Inflammatory macrophage treated with lipopolysaccharide for 4 hours (primary cell): ENCODE data around the gene SCUBE1.

Source experiments
- DNase-seq: peaks from one replicate; pipeline ENCODE4 v3.0.0-alpha.2; 2020

Gene SCUBE1

DNA sequence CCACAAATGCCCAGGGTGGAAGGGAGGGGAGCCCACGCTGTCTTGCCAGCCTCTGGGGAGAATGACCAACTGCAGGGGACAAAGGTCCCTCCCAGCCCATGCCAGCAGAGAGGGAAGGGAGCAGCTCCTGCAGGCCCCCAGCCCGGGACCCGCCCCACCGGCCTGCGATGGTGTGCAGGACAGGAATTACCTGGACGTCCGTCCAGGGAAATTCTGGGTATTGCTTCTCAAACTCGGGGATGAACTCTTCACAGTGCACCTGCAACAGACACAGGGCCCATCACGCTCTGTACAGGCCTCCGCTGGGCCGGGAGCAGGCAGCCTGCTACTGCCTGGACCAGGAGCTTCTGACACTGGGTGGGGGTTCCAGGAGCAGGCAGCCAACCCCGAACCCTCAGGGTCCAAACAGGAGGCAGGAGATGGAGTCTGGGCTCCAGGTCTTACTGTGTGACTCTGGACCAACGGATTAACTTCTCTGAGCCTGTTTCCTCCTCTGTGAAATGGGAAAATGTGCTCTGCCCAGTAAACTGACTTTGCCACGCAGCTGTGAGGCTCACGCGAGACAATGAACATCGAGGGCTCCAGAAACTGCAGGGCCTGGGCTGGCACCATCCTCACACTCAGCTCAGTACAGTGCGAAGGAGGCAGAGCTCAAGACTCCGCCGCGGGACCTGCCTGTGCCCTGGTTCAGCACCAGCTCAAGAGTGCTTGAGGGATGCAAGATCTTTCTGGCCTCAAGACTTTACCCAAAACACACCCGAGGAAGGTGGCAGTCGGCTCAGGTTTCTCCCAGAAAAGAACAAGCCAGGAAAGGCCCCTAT, 173.7 kb downstream of the SCUBE1 start:
- no peak for DNase-seq

DNA sequence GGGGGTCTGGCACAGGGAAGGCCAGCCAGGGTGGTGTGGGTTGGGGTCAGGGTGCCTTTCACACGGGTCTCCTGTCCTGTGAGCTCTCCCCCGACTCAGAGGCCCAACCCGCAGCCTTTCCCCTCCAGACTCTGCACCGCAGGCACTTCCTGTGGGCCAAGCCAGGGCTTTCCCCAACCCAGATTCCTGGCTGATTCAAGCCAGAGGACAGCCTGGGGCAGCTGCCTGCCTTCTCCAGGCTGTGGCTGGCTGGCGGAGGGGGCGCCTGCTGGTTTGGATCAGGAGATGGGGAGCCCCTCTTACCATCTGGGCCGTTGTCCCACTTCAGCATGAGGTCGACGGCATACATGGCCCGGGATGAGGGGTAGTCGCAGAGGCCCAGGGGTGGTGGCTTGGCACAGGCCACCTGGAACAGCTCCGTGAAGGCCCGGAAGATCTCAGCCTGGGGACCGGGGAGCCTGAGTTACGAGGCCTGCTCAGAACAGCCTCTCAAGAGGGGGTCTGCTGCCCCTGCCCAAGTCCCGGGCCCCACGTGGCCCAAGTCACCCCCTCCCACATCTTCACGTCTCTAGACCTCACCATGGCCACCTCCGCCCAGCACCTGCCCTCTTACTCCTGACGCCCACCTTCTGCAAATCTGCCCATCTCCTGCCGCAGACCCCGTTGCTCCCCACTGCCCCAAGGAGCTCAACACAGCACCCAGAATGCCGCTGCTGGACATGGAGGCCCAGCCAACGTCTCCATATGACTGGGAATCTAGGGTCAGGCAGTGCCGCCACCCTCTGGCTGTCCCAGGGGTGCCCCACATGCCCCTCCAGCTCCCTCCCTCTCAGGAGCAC, 174.5 kb downstream of the SCUBE1 start:
- DNase-seq: no peak

DNA sequence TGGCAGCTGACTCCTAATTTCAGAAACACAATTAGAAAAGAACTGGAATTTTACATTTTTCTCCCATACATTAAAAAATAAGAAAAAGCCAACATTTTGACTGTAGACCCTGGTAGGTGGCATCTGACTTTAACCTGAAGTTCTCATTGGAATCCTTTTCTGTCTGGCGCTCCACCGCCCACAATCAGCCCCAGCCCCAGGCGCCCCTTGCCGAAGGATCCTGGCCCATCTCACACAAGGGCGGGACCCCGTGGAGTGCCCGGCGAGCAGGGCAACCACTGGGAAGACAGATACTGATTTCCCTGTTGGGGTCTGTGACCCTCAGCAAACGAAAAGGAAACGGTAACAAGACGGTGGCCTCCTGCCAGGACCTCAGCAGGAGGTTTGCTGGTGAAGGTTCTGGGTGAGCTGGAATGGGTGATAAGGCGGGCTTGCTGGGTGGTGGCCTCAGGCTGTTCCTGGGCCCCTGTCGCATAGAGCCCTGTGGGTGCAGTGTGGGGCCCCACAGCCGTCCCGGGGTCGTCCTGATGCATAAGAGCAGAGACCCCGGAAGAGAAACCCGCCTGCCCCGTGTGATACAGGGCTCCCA, 176.1 kb downstream of the SCUBE1 start:
- DNase-seq: no peak

DNA sequence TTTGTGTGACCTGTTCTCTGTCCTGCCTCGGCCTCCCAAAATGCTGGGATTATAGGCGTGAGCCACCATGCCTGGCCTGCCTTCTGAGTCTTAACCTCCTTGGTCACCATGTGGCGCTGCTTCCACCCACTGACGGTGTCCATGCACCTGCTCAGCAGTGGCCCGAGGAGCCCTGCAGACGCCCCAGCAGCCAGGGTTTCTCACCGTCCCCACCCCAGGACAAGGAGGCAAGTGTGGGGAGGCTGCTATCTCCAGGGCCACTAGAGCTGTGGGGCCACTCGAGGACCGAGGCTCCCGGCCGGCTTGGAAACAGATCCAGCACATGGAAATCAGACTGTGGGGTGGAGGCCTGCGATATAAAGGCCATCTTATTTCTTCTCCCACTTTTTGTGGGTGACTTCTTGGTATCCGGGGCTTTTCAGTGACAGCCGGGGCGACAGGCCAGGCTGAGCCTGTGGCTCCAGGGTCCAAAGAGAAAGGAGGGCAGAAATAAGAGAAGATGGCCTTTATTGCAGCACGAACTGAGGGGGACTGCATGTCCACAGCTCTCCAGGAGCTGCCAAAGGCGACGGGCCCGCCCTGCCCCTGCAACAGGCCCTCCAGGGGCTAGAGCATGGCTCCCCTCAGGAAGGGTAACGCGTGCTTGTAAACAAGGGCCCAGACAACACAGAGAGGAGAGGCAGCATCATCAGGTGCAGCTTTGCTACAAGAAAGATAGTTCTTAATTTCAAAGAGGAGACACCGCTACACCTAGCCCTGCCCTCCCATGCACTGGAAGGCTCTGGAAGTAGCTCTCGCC, 176.8 kb downstream of the SCUBE1 start:
- DNase-seq: no peak

DNA sequence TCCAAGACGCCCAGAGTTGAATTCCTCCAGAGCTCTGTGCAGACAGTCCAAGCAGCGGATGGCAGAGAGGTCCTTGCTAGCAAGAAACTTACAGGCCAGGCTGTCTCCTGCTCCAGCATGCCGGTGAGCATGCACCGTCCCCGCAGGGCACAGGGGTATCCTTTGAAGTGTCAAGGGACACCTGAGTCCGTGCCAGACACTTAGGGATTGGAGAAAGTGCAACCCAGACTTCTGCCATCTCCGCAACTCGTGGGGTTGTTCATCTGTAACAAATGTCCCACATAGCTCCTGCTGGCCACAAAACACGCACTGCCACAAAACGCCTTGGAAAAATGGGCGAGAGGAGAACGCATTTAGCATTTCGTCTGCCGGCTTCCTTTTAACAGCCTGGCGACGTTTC, 178.5 kb downstream of the SCUBE1 start:
- no peak for DNase-seq

DNA sequence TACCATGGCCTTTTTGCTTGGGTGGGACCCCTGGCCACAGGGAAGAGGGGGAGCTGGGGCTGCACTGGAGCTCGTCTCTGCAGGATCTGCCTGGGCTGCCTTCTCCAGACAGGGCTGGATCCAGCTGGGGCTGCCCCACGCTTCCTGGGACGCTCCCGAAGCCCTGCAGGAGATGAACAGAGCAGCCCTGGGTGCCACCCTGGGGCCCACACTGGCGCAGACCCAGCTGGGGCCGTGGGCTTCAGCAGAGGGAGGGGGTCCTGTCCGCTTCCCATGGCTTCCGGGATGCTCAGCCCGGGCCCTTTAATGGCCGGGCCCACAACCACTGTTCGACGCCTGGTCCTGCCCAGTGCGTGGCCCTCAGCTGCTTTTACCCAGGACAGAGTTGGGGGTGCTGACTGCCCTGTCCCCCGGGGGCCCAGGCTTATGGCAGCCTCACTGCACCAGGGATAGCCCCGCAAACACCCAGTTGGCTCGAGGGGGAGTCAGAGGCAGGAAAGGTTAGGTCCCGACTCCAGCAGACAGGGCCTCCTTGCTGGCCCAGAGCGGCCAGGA, 179.9 kb downstream of the SCUBE1 start:
- DNase-seq: no peak

DNA sequence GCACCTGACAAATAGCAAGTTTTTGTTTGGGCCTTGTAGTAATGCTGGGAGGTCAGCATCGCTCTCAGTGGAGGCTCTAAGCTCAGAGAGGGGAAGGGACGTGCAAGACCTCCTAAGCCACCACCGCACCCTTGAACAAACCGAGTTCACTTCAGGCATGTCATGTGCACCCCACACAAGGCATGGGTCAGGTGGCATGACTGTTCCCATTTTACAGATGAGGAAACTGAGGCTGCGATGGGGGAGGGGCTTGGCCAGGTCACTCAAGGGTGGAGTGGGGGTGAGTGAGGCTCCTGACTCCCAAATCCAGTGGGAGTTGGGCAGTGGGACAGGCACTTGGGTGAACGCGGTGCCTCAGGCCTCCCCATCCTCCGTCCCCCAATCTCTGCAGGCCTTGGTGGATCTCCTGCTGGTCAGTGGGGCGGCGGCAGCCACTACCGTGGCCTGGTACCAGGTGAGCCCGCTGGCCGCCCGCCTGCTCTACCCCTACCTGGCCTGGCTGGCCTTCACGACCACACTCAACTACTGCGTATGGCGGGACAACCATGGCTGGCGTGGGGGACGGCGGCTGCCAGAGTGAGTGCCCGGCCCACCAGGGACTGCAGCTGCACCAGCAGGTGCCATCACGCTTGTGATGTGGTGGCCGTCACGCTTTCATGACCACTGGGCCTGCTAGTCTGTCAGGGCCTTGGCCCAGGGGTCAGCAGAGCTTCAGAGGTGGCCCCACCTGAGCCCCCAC, 180.6 kb downstream of the SCUBE1 start:
- DNase-seq: no peak

DNA sequence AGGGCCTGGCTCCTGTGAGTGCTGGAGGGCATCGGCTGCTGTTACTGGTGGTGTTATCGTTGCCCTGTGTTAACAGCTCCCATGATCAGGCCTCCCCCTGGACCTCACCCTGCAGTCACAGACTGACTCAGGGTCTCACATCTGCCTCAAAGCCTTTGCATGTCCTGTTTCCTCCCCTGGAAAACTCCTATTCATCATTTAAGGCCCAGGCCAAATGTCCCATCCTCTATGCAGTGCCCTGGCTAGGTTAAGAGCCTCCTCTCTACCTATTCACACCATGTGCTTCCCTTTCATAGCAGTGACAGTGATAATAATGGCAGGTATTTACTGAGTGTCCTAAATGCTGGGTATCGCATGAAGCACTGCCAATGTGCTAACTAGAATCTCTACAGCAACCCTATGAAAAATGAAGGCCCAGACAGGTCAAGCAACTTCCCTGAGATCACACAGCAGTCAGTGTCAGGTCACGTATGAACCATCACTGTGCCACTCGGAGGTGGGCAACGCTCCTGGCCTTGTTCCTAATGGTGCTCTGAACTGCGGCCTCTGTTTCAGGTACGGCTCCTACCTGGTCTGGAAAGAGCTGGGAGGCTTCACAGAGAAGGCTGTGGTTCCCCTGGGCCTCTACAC, 182.6 kb downstream of the SCUBE1 start:
- no peak for DNase-seq

DNA sequence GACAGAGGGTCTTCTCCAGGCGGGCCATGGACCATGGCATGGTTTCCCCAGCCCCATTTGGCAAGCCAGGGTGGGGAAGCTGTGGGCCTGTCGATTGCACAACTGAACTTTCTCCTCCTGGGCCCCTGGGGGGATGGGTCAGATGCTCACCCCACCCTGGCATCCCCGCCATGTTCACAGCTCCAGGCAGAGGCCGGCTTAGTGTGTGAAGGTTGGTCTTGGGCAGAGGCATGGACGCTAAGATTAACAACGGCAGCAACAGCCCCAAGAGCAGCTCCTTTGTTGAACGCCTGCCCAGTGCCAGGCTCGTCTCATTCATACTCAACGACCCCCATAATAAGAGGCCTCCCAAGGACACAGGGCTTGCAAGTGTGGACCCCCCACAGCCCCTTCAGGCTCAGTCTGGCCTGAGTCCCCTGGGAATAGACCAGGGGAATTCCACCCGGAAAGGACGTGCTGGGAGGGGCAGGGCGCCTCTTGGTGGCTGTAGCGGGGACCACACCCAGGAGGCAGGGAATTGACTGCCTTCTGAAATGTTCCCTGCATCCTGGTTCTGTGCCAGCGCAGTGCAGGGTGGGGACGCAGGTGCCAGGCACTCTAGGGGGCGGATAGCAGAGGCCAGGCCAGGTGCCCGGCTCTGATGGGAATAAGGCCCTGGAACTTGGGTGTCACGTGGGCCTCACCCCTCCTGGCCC, 183.5 kb downstream of the SCUBE1 start:
- DNase-seq: no peak

DNA sequence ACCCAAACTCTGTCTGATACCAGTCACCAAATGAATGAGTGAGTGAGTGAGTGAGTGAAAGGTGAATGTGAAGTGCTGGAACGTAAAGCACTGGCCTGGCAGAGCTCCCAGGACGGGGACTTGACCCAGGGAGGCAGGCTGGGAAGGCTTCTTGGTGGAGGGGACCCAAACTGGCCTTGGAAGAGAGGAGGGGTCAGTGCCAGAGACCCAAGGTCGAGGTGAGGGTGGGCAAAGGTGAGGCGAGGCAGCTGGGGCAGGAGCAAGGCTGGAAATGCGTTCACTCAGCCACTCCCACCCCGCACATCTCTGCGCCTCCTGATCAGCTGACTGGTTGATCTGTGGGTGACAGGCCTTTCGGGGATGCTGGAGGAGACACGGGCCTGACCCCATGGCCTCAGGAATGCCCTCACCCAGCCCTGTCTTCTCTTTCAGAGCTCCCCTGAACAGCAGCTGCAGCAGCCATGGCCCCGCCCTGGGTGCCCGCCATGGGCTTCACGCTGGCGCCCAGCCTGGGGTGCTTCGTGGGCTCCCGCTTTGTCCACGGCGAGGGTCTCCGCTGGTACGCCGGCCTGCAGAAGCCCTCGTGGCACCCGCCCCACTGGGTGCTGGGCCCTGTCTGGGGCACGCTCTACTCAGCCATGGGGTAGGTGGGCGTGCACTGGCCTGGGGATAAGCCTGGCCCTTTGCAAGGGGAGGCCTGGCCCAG, 184.2 kb downstream of the SCUBE1 start:
- DNase-seq: no peak

DNA sequence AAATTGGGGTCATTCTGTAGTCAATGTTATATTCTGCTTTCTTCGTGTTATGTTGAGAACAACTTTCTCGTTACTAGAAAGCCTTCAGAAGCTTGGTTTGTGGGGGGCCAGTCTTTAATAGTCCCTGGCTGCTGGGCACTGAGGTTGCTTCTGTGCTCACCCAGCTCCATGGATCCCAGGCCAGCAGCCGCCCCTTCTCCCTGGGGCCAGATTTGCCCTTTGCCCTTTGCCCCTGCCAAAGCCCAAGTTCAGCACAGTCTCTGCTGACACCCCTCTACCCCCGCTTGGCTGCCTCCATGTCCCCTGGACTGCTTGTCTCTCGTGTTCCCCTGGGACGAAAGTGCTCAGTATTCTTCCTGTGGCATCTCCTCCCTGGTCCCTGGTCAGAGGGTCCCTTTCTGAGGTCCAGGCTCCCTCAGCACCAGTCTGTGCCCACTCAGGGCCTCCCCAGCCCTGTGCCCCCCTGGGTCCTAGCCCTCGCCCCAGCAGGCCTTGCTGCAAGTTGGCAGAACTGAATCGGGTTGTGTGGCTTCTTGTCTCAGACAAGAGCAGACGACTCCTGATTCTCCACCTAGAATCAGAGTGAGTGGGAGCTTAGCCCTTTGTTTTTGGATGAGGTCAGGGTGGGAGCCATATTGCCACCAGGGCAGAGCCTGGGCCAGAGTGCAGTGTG, 185.2 kb downstream of the SCUBE1 start:
- no peak for DNase-seq

DNA sequence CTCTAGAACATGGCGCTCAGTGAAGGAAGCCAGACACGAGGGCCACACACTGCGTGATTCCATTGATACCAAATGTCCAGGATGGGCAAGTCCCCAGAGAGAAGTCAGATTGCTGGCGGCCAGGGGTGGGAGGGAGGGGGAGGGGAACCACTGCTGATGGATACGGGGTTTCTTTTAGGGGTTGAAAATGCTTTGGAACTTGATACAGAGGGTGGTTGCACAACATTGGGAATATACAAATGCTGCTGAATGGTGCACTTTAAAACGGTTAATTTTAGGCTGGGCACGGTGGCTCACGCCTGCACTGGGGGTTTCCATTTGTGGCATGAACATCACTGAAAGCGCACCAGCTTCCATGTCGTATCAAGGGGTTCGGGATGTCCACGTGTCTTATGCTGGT, 186.8 kb downstream of the SCUBE1 start:
- DNase-seq: no peak

DNA sequence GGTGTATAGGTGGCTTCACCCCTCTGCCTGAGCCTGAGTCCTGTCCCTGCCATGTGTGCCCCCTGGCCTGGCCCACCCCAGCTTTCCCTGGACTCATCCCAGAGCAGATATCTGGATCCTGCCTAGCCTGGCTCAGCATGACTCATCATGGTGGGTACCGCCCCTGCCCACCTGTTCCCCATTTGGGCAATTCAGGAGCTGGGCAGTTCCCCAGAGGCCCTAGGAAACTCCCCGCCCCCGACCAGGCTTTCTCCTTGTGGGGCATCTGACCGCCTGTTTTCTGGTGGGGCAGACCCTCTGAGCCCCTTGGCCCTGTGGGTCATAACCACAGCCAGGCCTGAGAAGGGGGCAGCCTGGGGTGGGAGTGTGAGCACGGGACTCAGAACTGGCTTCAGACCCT, 187.4 kb downstream of the SCUBE1 start:
- peak; percentile 47 for DNase-seq

DNA sequence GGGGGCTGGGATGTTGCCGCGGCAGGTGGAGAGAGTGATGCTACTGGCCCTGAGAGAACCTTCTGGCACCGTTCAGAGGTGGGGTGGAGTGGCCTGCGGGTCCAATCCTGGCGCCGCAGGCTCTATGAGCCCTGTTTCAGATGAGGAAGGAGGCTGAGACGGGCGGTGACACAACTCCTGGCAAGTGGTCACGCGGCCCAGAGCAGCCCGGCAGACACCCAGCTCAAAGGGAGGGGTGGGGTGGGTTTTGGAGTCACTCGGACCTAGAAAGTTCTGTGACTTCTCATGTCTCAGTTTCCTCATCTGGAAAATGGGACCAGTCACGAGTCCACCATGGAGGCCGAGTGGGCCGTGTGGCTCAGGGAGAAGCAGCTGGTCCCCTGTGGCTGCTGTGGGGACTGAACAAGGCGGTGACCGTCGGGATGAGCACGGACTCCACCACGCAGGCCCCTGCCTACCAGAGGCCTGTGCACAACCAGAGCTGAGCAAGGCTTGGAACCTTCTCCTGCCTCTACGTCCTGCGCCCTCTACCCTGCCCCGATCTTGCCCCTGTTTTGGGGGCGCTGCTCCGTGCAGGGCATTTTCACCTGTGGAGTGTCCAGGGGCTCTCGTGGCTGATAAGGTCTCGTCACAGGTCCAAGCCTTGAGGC, 188.2 kb downstream of the SCUBE1 start:
- DNase-seq: peak; percentile 81

DNA sequence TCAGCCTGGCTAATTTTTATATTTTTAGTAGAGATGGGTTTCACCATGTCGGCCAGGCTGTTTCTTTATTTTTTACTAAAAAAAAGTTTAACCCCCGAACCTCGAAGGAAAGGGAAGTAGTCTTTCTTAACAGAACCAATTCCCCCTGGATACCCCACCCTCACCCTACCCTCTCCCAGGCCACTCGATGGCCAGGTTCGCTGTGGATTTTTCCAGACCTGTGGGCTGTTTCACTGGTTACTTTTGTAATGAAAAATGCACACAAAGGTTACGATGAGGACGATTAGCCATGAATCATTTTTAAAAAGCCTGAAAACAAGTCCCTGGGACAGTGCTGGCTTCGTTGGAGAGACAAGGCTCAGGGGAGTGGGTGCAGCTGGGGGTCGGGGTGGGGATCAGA, 189.3 kb downstream of the SCUBE1 start:
- peak; percentile 68 for DNase-seq

DNA sequence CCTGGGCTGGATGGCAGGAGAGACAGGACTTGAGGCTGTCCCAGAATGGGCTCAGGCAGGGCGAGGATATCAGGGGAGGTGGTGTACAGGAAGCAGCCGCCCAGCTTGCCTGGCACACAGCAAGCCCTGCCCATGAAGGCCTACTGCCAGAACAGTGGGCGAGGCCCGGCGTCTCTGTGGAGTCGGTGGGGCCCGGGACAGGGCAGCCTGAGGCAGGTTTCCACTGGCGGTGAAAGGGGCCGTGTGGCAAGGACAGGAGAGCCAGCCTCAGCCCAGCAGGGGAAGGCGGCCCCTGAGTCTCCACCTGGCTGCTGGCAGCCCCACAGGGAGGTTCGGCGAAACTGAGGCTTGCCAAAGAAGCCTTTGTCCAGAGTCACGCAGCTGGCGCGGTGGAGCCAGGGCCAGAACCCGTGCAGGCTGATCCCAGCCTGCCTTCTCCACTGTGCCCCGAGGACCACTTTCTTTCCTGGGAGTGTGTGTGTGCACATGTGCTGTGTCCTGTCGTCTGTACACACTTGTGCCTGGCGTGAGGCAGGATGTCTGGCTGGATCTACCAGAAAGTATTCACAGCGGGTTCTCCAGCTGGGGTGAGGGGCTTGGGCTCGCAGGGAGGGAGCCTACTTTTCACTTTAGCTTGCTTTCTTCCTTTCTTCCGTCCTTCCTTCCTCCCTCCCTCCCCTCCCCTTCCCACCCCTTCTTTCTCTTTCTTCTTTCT, 190.7 kb downstream of the SCUBE1 start:
- DNase-seq: peak; percentile 60

DNA sequence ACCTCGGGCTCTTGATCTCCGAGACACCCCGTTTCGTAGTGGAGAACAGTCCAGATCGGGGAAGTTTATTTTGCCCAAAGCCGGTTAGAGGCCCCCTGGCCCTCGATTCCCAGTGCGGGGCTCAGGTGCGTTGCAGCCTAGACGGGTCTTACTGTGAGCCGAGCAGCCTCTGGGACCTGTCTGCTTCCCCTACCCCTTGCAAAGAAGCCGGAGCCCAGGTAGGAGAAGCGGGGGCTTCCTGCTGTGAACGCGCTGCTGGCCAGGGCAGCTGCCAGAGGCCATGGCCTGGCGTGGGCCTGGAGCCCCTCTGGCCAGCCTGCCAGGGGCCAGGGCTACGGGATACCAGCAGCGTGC, 191.2 kb downstream of the SCUBE1 start:
- no peak for DNase-seq

DNA sequence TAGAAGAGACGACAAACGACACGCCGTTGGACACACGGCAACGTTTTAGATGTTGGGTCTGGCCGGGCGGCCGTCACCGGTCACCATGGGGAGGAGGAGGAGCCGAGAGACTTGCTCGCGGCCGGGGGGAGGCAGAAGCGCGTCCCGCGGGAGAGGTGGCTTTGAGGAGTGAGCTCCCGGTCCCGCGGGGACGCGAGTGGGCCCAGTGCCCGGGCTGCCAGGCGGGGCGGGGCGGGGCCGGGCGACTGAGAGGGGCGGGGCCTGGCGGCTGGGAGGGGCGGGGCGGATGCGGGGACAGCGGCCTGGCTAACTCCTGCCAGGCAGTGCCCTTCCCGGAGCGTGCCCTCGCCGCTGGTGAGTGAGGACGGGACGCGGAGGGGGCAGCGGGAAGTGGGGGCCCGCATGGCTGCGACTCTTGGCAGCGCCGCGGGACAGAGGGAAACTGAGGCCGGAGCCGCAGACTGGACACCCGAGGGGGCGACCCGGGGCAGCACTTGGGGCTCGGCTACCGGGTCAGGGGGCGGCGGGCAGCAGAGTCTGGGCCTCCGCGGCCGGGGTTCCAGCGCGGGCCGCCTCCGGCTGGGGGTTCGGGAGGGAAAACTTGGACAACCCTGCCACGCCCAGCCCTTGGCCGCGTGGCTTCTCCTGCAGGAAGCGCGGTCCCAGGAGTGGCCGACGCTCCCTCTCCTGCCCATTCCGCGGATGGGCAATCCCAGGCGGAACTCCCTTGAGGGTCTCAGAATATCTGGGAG, 191.7 kb downstream of the SCUBE1 start, which contains the start of gene TSPO:
Gene TSPO, plus strand, starts transcription at position 309 of the 752 bp plus-strand sequence. CDS start 7,680 bp downstream, outside the sequence.
- peak; percentile 60 for DNase-seq
